Panc1 (cell line): Measurements from ENCODE around the gene MINDY4.

Source experiments
- POLR2AphosphoS5 ChIP-seq: IDR thresholded peaks from 2 replicates; pipeline ENCODE4 v1.6.1; 2012; ENCODE audit warnings: mild to moderate bottlenecking, low read depth, low read length, moderate library complexity
- SIN3A ChIP-seq: IDR thresholded peaks from 2 replicates; pipeline ENCODE4 v1.6.1; 2012; ENCODE audit warnings: low read depth, mild to moderate bottlenecking, low read length, moderate library complexity, borderline replicate concordance; ENCODE audit not compliant: insufficient read depth
- TCF7L2 ChIP-seq: IDR thresholded peaks from 2 replicates; pipeline ENCODE4 v1.6.1; 2011; ENCODE audit warnings: mild to moderate bottlenecking, low read depth, low read length, inconsistent platforms
- TF ChIP-seq, protein P1 (sequence below): fragments of 450-650 bp; IDR thresholded peaks from 2 replicates; pipeline ENCODE4 v1.5.1; 2017; ENCODE audit warnings: mild to moderate bottlenecking
- TF ChIP-seq, protein P2 (sequence below), 2 experiments: IDR thresholded peaks; 2 replicates each; pipeline ENCODE4 v1.6.1; 2011 to 2012; ENCODE audit warnings: low read depth in 2 of 2, control low read depth in 1 of 2, low read length in 1 of 2, mild to moderate bottlenecking in 1 of 2, moderate library complexity in 1 of 2; ENCODE audit not compliant: insufficient read depth in 1 of 2

- TF ChIP-seq, protein P1, sequence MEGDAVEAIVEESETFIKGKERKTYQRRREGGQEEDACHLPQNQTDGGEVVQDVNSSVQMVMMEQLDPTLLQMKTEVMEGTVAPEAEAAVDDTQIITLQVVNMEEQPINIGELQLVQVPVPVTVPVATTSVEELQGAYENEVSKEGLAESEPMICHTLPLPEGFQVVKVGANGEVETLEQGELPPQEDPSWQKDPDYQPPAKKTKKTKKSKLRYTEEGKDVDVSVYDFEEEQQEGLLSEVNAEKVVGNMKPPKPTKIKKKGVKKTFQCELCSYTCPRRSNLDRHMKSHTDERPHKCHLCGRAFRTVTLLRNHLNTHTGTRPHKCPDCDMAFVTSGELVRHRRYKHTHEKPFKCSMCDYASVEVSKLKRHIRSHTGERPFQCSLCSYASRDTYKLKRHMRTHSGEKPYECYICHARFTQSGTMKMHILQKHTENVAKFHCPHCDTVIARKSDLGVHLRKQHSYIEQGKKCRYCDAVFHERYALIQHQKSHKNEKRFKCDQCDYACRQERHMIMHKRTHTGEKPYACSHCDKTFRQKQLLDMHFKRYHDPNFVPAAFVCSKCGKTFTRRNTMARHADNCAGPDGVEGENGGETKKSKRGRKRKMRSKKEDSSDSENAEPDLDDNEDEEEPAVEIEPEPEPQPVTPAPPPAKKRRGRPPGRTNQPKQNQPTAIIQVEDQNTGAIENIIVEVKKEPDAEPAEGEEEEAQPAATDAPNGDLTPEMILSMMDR, result no peak
- TF ChIP-seq POLR2AphosphoS5, result no peak
- TF ChIP-seq, protein P2, sequence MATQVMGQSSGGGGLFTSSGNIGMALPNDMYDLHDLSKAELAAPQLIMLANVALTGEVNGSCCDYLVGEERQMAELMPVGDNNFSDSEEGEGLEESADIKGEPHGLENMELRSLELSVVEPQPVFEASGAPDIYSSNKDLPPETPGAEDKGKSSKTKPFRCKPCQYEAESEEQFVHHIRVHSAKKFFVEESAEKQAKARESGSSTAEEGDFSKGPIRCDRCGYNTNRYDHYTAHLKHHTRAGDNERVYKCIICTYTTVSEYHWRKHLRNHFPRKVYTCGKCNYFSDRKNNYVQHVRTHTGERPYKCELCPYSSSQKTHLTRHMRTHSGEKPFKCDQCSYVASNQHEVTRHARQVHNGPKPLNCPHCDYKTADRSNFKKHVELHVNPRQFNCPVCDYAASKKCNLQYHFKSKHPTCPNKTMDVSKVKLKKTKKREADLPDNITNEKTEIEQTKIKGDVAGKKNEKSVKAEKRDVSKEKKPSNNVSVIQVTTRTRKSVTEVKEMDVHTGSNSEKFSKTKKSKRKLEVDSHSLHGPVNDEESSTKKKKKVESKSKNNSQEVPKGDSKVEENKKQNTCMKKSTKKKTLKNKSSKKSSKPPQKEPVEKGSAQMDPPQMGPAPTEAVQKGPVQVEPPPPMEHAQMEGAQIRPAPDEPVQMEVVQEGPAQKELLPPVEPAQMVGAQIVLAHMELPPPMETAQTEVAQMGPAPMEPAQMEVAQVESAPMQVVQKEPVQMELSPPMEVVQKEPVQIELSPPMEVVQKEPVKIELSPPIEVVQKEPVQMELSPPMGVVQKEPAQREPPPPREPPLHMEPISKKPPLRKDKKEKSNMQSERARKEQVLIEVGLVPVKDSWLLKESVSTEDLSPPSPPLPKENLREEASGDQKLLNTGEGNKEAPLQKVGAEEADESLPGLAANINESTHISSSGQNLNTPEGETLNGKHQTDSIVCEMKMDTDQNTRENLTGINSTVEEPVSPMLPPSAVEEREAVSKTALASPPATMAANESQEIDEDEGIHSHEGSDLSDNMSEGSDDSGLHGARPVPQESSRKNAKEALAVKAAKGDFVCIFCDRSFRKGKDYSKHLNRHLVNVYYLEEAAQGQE (IDR thresholded peaks at IDR 0.05; ENCODE audit: insufficient read depth in 1 of 2, low read depth in 2 of 2, low read length in 1 of 2), result no peak
- no peak for TF ChIP-seq SIN3A
- no peak for TF ChIP-seq TCF7L2
These were observed 21.2 kb upstream of the MINDY4 start for GRCh38 chr7:30750010-30750409.
